Right lobe of liver (tissue), 6 donors: Measurements from ENCODE around the gene LENG8. TPM values are rescaled to one million over a fixed set of nuclear protein-coding genes. Genes with fewer than 3 reads are reported as not detected.

Source experiments
- ATAC-seq, 4 donors: fragments of 200-7000 bp; cut with Tn5 transposase; one replicate each; pipeline ENCODE4 v1.9.1; 2020; ENCODE audit warnings: mild to moderate bottlenecking in 4 of 4, moderate library complexity in 4 of 4
- DNase-seq, 3 donors: peaks; one replicate each; pipeline ENCODE4 v3.0.0-alpha.2; 2020
- H3K27ac ChIP-seq, 3 donors: fragments of 200-600 bp; one replicate each; pipeline ENCODE4 v1.8.0; 2022
- H3K27me3 ChIP-seq, 2 donors: fragments of 200-600 bp; one replicate each; pipeline ENCODE4 v1.8.0; 2022
- H3K36me3 ChIP-seq, 4 donors: fragments of 200-600 bp; sonication (generic) in 1 of 4; one replicate each; pipeline versions ENCODE4 v1.5.1 to v1.8.0; 2017 to 2022; ENCODE audit warnings: control low read depth in 1 of 4
- H3K4me1 ChIP-seq, 4 donors: fragments of 200-600 bp; sonication (generic) in 1 of 4; one replicate each; pipeline versions ENCODE4 v1.5.1 to v1.8.0; 2017 to 2022; ENCODE audit warnings: control low read depth in 1 of 4
- H3K4me3 ChIP-seq, 3 donors: fragments of 200-600 bp; one replicate each; pipeline ENCODE4 v1.8.0; 2022
- H3K9me3 ChIP-seq, 4 donors: fragments of 200-600 bp; sonication (generic) in 1 of 4; one replicate each; pipeline versions ENCODE4 v1.5.1 to v1.8.0; 2017 to 2022; ENCODE audit warnings: control low read depth in 1 of 4
- POLR2A ChIP-seq: fragments of 450-650 bp; IDR thresholded peaks from one replicate; pipeline ENCODE4 v1.6.1; 2017; ENCODE audit warnings: antibody characterized with exemption, mild to moderate bottlenecking
- WGBS: methylation state at CpG from one replicate; pipeline ENCODE4 v1.1.6; 2018; ENCODE audit warnings: low coverage, low lambda C conversion rate; ENCODE audit not compliant: insufficient coverage; ENCODE audit errors: missing lambda C conversion rate; 5-methylcytosine and 5-hydroxymethylcytosine counted together
- intact Hi-C, 2 donors: fragments of 100-400 bp; cut with DNase I; formaldehyde crosslinking; loops; one replicate each; pipeline versions ENCODE4 v1.11.2 to v1.14.1; 2022
- long read RNA-seq: library from polyadenylated mRNA; unstranded; transcript quantifications from one replicate; pipeline ENCODE4 v2.0.0, GENCODE V29; 2019
- total RNA-seq, 6 experiments: library from RNA; depleted of rRNA in 2 of 6; stranded (reverse); fragments of >200 nt in 2 of 6; fragmentation: NEBNext Ultra II Directional in 3 of 6; extraction: Animal tissue kit (Norgen Biotek cat#: 25700) in 3 of 6; gene quantifications; one replicate each; pipeline versions ENCODE4 v1.1.0 to v1.2.4, GENCODE V29; 2016 to 2023
- TF ChIP-seq, protein P1 (sequence below), 4 donors: fragments of 200-600 bp in 3 of 4; fragments of 450-650 bp in 1 of 4; IDR thresholded peaks; one replicate each; pipeline versions ENCODE4 v1.5.1 to v1.8.0; 2016 to 2022; ENCODE audit warnings: antibody characterized with exemption in 4 of 4, mild to moderate bottlenecking in 2 of 4
- donor health status: DM: no; HTN: yes; CAD: no.
- donor health status: DM: no; HTN: no; CAD: no.
- donor health status: DM: no; HTN: no; CAD: no.
- donor health status: DM: no; HTN: yes; CAD: no.
- donor health status: DM: no; HTN: yes; CAD: no.

LENG8 gene
- total RNA-seq = 10 to 100 TPM; 29.8 to 66.3 (median 41.1) TPM
- long read RNA-seq = 0 reads

DNA sequence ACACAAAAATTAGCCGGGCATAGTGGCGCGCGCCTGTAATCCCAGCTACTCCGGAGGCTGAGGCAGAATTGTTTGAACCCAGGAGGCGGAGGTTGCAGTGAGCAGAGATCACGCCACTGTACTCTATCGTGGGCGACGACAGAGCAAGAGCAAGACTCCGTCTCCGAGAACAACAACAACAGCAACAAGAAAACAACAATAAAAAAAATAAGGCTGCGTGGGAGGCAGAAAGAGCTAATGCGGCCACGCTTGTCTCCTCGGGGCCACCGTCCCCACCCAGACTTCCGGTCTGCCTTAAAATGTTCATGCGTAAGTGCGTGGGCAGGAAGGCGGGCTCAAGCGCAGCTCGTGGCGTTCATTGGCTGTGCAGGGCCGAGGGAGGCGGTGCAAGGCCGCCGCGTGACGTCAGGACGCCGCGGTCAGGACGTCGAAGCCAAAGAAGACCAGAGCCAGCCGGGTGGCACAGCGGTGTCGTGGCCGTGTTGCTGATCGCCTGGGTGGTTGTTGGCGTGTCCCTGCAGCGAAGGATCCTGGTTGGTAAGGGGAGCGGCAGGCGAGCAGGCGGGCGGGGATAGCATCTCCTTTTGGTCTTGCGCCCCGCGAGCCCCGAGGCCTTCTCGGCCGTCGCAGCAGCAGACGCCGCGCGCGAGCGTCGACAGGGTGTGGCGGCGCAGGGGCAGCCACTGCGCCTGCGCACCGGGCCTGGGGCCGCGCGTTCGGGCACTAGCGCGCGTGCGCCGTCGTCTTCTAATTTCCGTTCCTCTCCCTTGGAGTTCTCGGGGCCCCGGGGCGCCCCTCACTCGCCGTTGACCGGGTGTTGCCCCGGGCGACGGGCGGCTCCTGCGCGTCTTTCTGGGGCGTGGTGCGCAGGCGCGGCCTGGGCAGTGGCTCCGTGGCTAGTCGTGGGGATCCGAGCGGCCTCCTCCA is at the start of gene LENG8:
Gene LENG8 (plus strand): TSS at position 426 of the 927 bp plus-strand sequence. CDS start 2,146 bp downstream, outside the sequence.
- intact Hi-C loops = no loop called here
- H3K36me3 ChIP-seq = peaks cover 16 to 32% (median 20%) of the 10 kb centered on the region in 4 donors
- peak within 1 kb of the TSS; percentile 79 to 95 (median 87) for H3K27ac ChIP-seq
- peak; percentile 97 for TF ChIP-seq POLR2A
- TF ChIP-seq, protein P1, sequence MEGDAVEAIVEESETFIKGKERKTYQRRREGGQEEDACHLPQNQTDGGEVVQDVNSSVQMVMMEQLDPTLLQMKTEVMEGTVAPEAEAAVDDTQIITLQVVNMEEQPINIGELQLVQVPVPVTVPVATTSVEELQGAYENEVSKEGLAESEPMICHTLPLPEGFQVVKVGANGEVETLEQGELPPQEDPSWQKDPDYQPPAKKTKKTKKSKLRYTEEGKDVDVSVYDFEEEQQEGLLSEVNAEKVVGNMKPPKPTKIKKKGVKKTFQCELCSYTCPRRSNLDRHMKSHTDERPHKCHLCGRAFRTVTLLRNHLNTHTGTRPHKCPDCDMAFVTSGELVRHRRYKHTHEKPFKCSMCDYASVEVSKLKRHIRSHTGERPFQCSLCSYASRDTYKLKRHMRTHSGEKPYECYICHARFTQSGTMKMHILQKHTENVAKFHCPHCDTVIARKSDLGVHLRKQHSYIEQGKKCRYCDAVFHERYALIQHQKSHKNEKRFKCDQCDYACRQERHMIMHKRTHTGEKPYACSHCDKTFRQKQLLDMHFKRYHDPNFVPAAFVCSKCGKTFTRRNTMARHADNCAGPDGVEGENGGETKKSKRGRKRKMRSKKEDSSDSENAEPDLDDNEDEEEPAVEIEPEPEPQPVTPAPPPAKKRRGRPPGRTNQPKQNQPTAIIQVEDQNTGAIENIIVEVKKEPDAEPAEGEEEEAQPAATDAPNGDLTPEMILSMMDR (IDR thresholded peaks at IDR 0.05) = no peak
- H3K9me3 ChIP-seq = no peaks in the 10 kb centered on the region
- DNase-seq = peak; percentile 98 to 99 (median 98)
- H3K27me3 ChIP-seq = no peaks in the 10 kb centered on the region
- H3K4me1 ChIP-seq = peaks cover 0 to 37% (median 5%) of the 10 kb centered on the region in 4 donors
- ATAC-seq = peak; percentile 92 to 96 (median 95)
- peak within 1 kb of the TSS; percentile 88 to 98 (median 93) for H3K4me3 ChIP-seq
- WGBS = under 1% methylated on average over 27 of the region's 96 CpGs

DNA sequence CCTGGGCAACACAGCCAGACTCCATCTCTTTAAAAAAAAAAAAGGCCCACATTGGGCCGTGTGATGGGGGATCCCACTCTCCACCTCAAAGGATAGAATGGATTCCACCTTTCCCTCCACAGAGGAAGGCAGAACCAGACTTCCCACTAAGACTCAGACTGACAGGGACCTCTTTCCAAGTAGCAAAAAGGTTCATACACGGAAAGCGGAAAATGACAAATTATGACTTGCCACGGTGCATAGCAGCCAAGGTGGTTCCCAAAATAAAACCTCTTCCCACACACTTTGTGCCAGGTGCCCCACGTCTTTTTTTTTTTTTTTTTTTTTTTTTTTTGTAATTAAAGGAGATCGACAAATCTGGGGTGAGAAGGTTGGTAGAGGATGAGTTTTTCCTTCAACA is 48.1 kb upstream of the LENG8 start:
- Histone ChIP-seq H3K27ac (no peak overlapping the region), H3K4me1 (no peaks in the 10 kb centered on the region), H3K36me3 (no peaks in the 10 kb centered on the region), H3K9me3 (no peaks in the 10 kb centered on the region), H3K4me3 (no peak overlapping the region), H3K27me3 (no peaks in the 10 kb centered on the region)
- DNase-seq (no peak), ATAC-seq (no peak)
- 59% methylated on average over 6 of the region's 6 CpGs for WGBS
- no peak for TF ChIP-seq POLR2A
- TF ChIP-seq, protein P1 (IDR thresholded peaks at IDR 0.05) = no peak
- intact Hi-C loops = no loop called here

DNA sequence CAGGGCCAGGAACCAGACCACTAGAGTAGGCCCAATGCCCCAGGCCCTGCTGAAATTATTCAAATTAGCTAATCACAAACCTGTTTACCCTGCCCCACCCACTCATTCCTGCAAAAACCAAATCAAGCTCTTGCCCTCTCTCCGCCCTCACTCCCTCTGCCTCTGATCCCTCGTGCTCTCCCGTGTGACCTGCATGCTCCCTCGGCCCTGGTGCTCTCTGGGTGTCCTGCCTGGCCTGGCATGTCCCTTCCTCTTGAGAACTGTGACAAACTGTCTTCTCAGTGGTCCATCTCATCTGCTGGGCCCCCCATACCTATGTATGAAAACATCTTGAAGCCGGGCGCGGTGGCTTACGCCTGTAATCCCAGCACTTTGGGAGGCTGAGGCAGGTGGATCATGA is 45.9 kb upstream of the LENG8 start:
- TF ChIP-seq POLR2A = no peak
- TF ChIP-seq, protein P1 (IDR thresholded peaks at IDR 0.05) = no peak
- H3K4me3 ChIP-seq = no peak overlapping the region
- H3K9me3 ChIP-seq = no peaks in the 10 kb centered on the region
- H3K27me3 ChIP-seq = no peaks in the 10 kb centered on the region
- H3K27ac ChIP-seq = no peak overlapping the region
- H3K36me3 ChIP-seq = no peaks in the 10 kb centered on the region
- no peak for DNase-seq
- intact Hi-C loops = no loop called here
- ATAC-seq = no peak
- WGBS = 65% methylated on average over 8 of the region's 8 CpGs
- H3K4me1 ChIP-seq = no peaks in the 10 kb centered on the region

DNA sequence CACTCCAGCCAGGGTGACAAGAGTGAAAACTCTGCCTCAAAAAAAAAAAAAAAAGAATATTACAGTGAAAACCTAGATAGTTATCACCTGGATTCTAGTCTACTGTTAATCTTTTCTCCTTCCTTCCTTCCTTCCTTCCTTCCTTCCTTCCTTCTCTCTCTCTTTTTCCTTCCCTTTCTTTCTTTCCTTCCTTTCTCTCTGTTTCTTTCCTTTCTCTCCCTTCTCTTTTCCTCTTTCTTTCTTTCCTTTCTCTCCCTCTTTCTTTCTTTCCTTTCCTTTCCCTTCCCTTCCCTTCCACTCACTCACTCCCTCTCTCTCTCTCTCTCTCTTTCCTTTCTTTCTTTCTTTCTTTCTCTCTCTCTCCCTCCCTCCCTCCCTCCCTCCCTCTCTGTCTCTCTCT is 43.4 kb upstream of the LENG8 start:
- Histone ChIP-seq H3K27me3 (no peaks in the 10 kb centered on the region), H3K4me3 (no peak overlapping the region), H3K27ac (no peak overlapping the region), H3K4me1 (no peaks in the 10 kb centered on the region), H3K9me3 (no peaks in the 10 kb centered on the region), H3K36me3 (no peaks in the 10 kb centered on the region)
- ATAC-seq (no peak), DNase-seq (no peak)
- no peak for TF ChIP-seq POLR2A
- TF ChIP-seq, protein P1 (IDR thresholded peaks at IDR 0.05) = no peak
- intact Hi-C loops = no loop called here
